Tibial nerve (tissue), 4 donors: ENCODE results near the gene ENTR1.

Source experiments
- CTCF ChIP-seq, 5 experiments: fragments of 200-600 bp in 3 of 5; fragments of 450-650 bp in 2 of 5; sonication (generic) in 3 of 5; IDR thresholded peaks; one replicate each; pipeline ENCODE4 v1.5.1; 2016 to 2019; ENCODE audit warnings: antibody characterized with exemption in 5 of 5, mild to moderate bottlenecking in 3 of 5, moderate library complexity in 2 of 5
- EP300 ChIP-seq, 2 donors: sonication (generic); formaldehyde crosslinking; IDR thresholded peaks; one replicate each; pipeline ENCODE4 v1.6.1; 2017; ENCODE audit warnings: antibody characterized with exemption in 2 of 2, mild to moderate bottlenecking in 1 of 2
- POLR2A ChIP-seq, 2 donors: fragments of 450-650 bp; IDR thresholded peaks; one replicate each; pipeline ENCODE4 v1.6.1; 2017; ENCODE audit warnings: antibody characterized with exemption in 2 of 2, mild to moderate bottlenecking in 2 of 2, moderate library complexity in 2 of 2

- TF ChIP-seq EP300 (IDR thresholded peaks at IDR 0.05) = no peak
- TF ChIP-seq POLR2A (IDR thresholded peaks at IDR 0.05) = no peak
- no peak for TF ChIP-seq CTCF (IDR thresholded peaks at IDR 0.05)
Measured at GRCh38 chr9:136357202-136357725, 53.1 kb downstream of the ENTR1 start.
